Neural cell (in vitro differentiated cells): ENCODE data around the gene MEF2D. TPM values are rescaled to one million over a fixed set of nuclear protein-coding genes. Genes with fewer than 3 reads are reported as not detected.

Experiments
- H2AFZ ChIP-seq: fragments of 200-600, 300-800 bp; sonication (generic), shearing (Covaris generic); 2 replicates; pipeline ENCODE4 v1.6.0; 2014; ENCODE audit warnings: low read depth, mild to moderate bottlenecking, antibody characterized with exemption, low read length, moderate library complexity
- H3F3A ChIP-seq: fragments of 200-600 bp; shearing (Covaris generic); 2 replicates; pipeline ENCODE4 v1.6.1; 2016; ENCODE audit warnings: mild to moderate bottlenecking, moderate library complexity, mixed read lengths, antibody characterized with exemption, low read length; ENCODE audit not compliant: insufficient read depth, poor library complexity, severe bottlenecking
- H3K27ac ChIP-seq: fragments of 200-600, 300-800 bp; sonication (generic), shearing (Covaris generic); 2 replicates; pipeline ENCODE4 v1.5.1; 2014; ENCODE audit warnings: mild to moderate bottlenecking, low read length, moderate library complexity
- H3K27me3 ChIP-seq: fragments of 300-800, 200-600 bp; sonication (generic), shearing (Covaris generic); 2 replicates; pipeline ENCODE4 v1.6.0; 2014; ENCODE audit warnings: mild to moderate bottlenecking, low read depth, low read length, moderate library complexity; ENCODE audit not compliant: insufficient read depth
- H3K36me3 ChIP-seq: fragments of 300-800, 200-600 bp; sonication (generic), shearing (Covaris generic); 2 replicates; pipeline ENCODE4 v1.5.1; 2014; ENCODE audit warnings: mild to moderate bottlenecking, antibody characterized with exemption, low read length, moderate library complexity; ENCODE audit not compliant: insufficient read depth
- H3K4me2 ChIP-seq: fragments of 300-800, 200-600 bp; sonication (generic), shearing (Covaris generic); 2 replicates; pipeline ENCODE4 v1.6.0; 2014; ENCODE audit warnings: mild to moderate bottlenecking, low read length
- H3K4me3 ChIP-seq: fragments of 300-800, 200-600 bp; sonication (generic), shearing (Covaris generic); 2 replicates; pipeline ENCODE4 v1.5.1; 2014; ENCODE audit warnings: mild to moderate bottlenecking, low read length, moderate library complexity
- H3K79me2 ChIP-seq: fragments of 200-600 bp; shearing (Covaris generic); replicated peaks from 2 replicates; pipeline ENCODE4 v1.6.0; 2014; ENCODE audit warnings: mild to moderate bottlenecking, low read length, moderate library complexity; ENCODE audit not compliant: insufficient read depth
- H3K9ac ChIP-seq: fragments of 300-800, 200-600 bp; sonication (generic), shearing (Covaris generic); 2 replicates; pipeline ENCODE4 v1.6.1; 2016; ENCODE audit warnings: mild to moderate bottlenecking, low read length, mixed read lengths
- H3K9me2 ChIP-seq: fragments of 200-600 bp; shearing (Covaris generic); 2 replicates; pipeline ENCODE4 v1.6.1; 2016; ENCODE audit warnings: mild to moderate bottlenecking, low read length, mixed read lengths; ENCODE audit not compliant: insufficient read depth
- H3K9me3 ChIP-seq: fragments of 200-600, 300-800 bp; sonication (generic), shearing (Covaris generic); 2 replicates; pipeline ENCODE4 v1.6.1; 2016; ENCODE audit warnings: mild to moderate bottlenecking, mixed run types, low read length, moderate library complexity, mixed read lengths
- H4K20me1 ChIP-seq: fragments of 200-600 bp; shearing (Covaris generic); 2 replicates; pipeline ENCODE4 v1.6.1; 2016; ENCODE audit warnings: mild to moderate bottlenecking, mixed run types; ENCODE audit not compliant: insufficient read depth
- CTCF ChIP-seq: fragments of 450-650 bp; IDR thresholded peaks from 2 replicates; pipeline ENCODE4 v1.5.1; 2014; ENCODE audit warnings: antibody characterized with exemption, mild to moderate bottlenecking, moderate library complexity; ENCODE audit not compliant: poor library complexity, severe bottlenecking
- EP300 ChIP-seq: fragments of 450-650 bp; conservative IDR thresholded peaks from 2 replicates; pipeline ENCODE4 v1.6.1; 2014; ENCODE audit warnings: antibody characterized with exemption, mild to moderate bottlenecking, moderate library complexity; ENCODE audit not compliant: poor library complexity, severe bottlenecking
- EZH2 ChIP-seq: fragments of 200-600, 300-800 bp; shearing (Covaris generic), sonication (generic); IDR thresholded peaks from 2 replicates; pipeline ENCODE4 v1.6.1; 2014; ENCODE audit warnings: antibody characterized with exemption, low read length, borderline replicate concordance, mild to moderate bottlenecking; ENCODE audit not compliant: insufficient read depth, poor library complexity, severe bottlenecking
- MXI1 ChIP-seq: fragments of 450-650 bp; conservative IDR thresholded peaks from 2 replicates; pipeline ENCODE4 v1.6.1; 2014; ENCODE audit warnings: antibody characterized with exemption, mild to moderate bottlenecking; ENCODE audit not compliant: poor library complexity, severe bottlenecking
- POLR2AphosphoS5 ChIP-seq: IDR thresholded peaks from 2 replicates; pipeline ENCODE4 v1.6.1; 2012
- RAD21 ChIP-seq: fragments of 450-650 bp; conservative IDR thresholded peaks from 2 replicates; pipeline ENCODE4 v1.6.1; 2014; ENCODE audit warnings: antibody characterized with exemption, mild to moderate bottlenecking, moderate library complexity
- REST ChIP-seq: IDR thresholded peaks from 2 replicates; pipeline ENCODE4 v1.6.1; 2012; ENCODE audit warnings: borderline replicate concordance
- SMC3 ChIP-seq: fragments of 450-650 bp; conservative IDR thresholded peaks from 2 replicates; pipeline ENCODE4 v1.6.1; 2014; ENCODE audit warnings: antibody characterized with exemption, mild to moderate bottlenecking, moderate library complexity; ENCODE audit not compliant: poor library complexity
- TAF1 ChIP-seq: IDR thresholded peaks from 2 replicates; pipeline ENCODE4 v1.6.1; 2012; ENCODE audit warnings: low read depth
- polyA plus RNA-seq: library from polyadenylated mRNA; depleted of rRNA; stranded (reverse); fragments of >200 nt; gene quantifications from 2 replicates; pipeline ENCODE4 v1.2.3, GENCODE V29; 2014

Gene MEF2D
- polyA plus RNA-seq, 1 donor from 2014 or later: 4.7 TPM

- no peak overlapping the region for H3K4me3 ChIP-seq
- no peaks in the 10 kb centered on the region for H4K20me1 ChIP-seq
- no peaks in the 10 kb centered on the region for H3K9me2 ChIP-seq
- no peak overlapping the region for H3K4me2 ChIP-seq
- no peaks in the 10 kb centered on the region for H3F3A ChIP-seq
- H3K79me2 ChIP-seq: no peaks in the 10 kb centered on the region
- H3K27ac ChIP-seq: no peak overlapping the region
- TF ChIP-seq CTCF (no peak), POLR2AphosphoS5 (no peak), RAD21 (no peak), TAF1 (no peak), EP300 (no peak), REST (no peak), MXI1 (no peak), EZH2 (no peak), SMC3 (no peak)
- no peak overlapping the region for H2AFZ ChIP-seq
- H3K9me3 ChIP-seq: no peaks in the 10 kb centered on the region
- no peak overlapping the region for H3K9ac ChIP-seq
- H3K36me3 ChIP-seq: no peaks in the 10 kb centered on the region
- H3K27me3 ChIP-seq: peaks cover 98% of the 10 kb centered on the region
Observed at GRCh38 chr1:156430303-156430702, 70.3 kb downstream of the MEF2D start.

- Histone ChIP-seq H3K27ac (no peak overlapping the region), H3K9ac (no peak overlapping the region), H3K4me3 (no peak overlapping the region), H3K79me2 (no peaks in the 10 kb centered on the region), H2AFZ (no peak overlapping the region), H3F3A (no peaks in the 10 kb centered on the region), H3K36me3 (no peaks in the 10 kb centered on the region), H3K4me2 (no peak overlapping the region), H3K9me2 (no peaks in the 10 kb centered on the region), H3K9me3 (no peaks in the 10 kb centered on the region), H4K20me1 (no peaks in the 10 kb centered on the region), H3K27me3 (peaks cover 98% of the 10 kb centered on the region)
- TF ChIP-seq POLR2AphosphoS5 (no peak), REST (no peak), RAD21 (no peak), SMC3 (no peak), MXI1 (no peak), CTCF (no peak), EP300 (no peak), TAF1 (no peak), EZH2 (no peak)
Observed at GRCh38 chr1:156429313-156430060, 71.1 kb downstream of the MEF2D start.
